Measurements from ENCODE around the gene FASN. TPM values are rescaled to one million over a fixed set of nuclear protein-coding genes. Genes with fewer than 3 reads are reported as not detected.

Gene FASN
- total RNA-seq, 1 experiment from 2014 or later: 151 TPM

DNA sequence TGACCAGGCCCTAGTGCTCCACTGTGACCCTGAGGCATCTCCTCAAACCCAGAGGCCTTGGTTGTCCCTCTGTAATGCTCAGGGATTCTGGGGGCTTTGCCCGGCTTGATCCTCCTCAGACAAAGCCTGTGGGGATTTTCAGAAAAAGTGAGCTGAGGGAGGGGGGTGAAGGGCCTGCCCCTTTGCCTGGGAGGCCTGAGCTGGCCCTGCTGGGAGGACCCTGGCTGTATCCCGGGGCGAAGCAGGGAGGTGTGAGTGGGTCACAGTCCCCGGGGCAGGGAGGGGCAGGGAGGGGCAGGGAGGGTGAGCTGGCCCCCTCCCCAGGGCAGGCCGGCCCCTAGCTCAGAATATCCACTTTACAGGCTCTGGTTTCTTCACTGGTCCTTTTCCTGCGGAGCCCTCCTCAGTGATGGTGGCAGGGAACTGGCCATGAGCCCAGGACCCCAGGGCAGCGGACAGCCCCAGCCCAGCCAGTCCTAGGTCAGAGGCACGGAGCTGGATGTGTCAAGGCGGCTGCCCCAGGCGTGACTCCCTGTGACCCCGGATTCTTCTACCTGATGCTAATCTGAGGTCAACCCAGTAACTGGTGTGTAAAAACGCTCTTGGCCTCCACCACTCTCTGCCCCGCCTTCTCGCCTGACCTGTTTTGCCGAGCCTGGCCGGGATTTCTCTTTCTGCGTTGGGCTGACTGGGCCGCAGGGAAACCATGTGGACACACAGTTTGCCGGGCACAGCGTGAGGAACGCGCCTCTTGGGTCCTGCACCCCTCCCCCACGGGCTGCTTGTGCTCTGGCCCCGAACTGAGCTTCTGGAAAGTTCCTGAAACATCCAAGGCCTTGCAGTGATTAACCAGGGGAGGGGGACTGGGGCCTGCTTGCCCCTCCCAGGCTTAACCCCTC lies 5.8 kb upstream of the FASN start:
- no peak for DNase-seq (ENCODE audit: low read depth)

DNA sequence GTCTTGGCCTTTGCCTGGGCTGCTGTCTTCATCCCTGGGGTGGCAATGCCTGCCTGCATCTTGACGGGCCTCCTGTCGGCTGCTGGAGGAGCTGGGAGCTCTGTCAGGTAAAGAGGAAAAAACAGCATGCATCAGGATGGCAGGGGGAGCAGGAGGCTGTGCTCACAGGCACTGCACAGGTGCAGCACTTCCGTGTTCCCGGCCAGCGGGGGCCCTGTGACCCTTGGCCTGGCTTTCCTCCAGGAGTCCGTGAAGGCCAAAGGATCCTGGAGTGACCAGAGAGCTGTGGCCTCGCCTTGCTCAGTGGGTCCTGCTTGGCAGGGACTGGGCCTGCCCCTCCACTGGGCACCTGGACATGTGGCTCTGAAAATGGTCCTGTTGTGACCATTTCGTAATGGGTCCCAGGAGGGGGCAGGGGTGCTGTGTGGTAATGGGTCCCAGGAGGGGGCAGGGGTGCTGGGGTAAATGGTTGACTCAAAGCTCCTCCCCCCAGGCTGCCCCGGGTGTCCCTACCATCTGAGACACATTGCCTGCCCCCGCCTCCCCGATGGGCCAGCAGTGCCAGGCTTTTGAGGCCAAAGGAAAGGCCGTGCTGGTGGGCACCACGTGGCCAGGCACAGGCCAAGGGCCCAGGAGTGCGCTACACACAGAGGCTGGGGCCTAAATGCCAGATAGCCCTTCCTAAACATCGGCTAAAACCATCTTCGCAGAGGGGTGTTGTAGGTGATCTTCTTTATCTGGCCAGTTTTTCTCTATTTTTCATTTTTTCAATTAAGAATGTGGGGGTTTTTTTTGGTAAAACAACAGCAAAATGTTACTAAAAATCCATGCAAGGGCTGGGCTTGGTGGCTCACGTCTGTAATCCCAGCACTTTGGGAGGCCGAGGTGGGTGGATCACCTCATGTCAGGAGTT lies 4.0 kb upstream of the FASN start:
- no peak for DNase-seq (ENCODE audit: low read depth)

DNA sequence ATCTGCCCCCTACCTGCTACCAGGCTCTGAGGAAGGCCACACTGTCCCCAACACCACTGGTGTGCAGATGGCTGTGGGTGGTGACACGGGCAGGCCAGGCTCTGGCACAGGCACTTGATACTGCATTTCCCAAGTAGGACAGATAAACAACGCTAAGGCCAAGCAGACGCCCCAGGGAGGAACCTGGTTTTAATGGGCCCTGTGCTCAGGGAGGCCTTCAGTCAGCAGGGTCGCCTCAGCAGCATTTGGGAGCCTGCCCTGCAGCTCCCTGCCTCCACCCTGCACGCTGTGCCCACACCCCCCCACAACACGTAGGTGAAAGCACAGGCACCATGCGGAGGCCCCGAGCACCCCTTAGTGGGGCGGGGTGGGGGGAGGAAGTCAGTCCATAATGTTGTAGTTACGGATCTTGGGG lies 3.3 kb upstream of the FASN start:
- no peak for DNase-seq (ENCODE audit: low read depth)

DNA sequence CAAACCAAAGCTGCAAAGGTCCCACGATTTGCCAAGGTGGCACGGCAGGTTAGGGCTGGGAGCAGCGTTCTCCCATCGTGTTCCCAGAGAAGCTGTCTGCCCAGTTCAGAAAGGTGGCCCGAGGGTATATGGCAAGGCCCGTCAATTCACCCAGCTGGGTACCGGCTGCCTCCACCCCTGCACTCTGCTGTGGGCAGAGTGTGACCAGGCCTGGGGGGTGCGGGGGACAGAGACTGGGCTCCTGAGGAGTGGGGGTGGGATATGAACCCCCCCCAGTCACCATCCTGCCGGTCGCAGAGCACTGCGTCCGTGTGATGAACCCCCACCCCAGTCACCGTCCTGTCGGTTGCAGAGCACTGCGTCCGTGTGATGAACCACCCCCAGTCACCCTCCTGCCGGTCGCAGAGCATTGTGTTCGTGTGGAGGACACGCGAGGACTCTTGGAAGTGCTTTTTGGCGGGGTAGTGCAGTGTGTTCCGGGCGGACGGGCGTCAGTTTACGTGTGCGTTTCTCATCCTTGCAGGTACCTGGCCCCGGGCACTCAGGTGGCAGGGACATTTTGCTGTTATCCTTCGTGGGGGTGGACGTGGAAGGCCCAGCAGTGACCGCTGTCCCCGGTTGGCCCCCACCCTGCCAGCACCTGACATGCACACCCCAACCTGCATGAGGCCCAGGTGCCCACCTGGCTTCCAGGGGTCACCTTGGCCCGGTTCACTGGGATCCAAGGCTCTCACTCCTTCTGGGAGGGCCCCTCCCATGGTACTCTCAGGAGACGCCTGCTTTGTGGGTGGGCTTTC lies 2.7 kb upstream of the FASN start:
- no peak for DNase-seq (ENCODE audit: low read depth)

DNA sequence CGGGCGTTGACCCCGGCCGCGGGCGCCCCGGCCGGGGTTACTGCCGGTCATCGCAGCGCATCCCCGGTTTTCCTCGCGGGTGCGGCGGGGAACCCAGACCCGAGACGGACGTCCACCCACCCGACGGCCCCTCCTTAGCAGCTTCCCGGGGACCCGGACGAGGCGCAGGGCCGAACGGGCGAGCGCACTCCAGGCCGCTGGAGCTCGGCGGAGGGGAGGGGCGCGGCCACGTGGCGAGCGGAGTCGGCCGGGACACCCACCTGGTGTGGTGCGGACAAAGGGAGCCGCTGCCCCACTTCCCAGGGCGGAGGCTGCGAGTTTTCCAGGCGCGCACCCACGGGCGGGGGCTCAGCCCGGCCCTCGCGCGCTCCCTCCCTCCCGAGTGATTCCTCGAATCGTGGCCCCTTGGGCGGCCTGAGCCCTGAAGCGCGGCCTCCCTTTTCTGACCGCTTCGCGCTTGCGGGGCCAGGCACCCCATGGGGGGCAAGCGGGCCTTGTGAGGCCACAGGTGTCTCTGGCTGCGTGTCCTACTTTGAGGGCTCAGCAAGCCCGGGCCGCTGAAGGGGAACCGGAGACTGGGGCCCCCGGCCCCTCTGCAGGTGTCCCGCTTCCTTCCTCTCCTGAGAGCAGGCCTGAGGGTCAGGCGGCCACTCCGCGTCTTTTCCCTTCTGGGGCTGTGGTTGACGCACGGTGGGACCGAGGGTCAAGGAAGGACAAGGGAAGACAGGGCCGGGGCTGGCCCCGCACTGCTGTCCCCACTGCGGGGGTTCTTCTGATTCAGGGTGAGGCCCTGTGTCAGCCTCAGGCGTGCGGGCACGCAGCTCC lies 1.1 kb upstream of the FASN start:
- no peak for DNase-seq (ENCODE audit: low read depth)

DNA sequence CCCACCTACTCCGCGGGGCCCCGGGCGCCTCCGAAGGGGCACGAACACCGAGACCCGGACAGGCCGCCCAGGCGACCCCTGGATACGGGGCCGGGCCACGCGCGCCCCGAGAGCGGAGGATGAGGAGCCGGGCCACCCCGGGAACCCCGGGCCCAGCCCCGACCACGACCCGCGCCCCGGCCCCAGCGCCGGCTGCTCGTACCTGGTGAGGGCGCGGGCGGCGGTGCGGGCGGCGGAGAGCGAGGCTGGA lies 192 bp downstream of the FASN start:
- DNase-seq (ENCODE audit: low read depth): no peak

DNA sequence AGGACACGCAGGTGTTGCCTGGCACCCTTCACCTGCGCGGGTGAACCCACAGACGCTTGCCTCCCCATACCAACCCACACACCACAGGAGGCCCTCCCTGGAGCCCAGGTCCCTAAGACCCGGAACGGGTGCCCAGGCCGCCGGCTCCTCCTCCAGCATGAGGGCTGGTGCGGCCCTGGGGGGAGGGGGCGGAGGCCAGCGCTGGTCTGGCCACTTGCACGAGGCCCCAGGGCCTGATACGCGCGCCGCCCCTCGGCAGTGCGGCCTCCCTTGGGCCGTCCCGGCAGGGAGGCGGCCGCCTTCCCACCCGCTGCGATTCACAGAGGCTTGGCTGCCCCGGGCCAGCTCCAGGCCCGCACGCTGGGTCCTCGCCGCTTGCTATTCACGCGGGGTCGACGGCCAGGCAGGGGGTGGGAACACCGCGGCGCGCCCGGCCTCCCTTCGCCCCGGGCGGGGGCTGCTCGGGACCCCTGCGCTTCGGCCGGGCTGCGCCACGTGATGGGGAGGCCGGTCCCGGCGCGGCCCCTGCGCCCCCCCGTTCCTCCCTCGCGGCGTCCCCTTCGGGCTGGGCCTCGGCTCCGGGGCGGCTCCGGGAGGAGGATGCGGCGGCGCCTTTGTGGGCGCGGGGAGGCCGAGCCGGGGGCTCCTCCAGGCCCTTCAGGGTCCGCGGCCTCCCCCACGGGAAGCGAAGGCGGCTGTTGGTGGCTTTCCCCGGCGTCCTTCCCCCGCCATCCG lies 685 bp downstream of the FASN start:
- no peak for DNase-seq (ENCODE audit: low read depth)

DNA sequence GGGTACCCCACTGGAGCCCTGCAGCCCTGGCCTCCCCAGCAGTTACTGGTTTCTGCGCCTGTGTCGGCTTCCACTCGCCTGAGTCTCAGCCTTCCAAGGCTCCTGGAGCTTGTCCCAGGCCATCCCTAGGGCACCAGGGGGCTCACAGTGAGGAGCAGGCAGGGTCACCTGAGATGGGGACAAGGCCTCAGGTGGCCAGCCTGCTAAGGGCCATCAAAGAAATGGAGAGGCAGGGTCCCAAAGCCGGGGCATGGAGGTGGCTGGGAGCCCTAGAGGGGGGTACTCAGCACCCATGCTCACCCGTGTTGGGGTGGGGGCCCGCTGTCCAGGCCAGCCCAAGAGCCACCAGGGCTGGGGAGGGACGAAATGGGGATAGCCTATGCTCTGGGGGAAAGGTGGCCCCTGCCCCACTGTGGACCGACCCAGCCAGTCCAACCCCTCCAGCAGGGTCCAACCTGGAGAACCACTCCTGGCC lies 1.3 kb downstream of the FASN start:
- no peak for DNase-seq (ENCODE audit: low read depth)

DNA sequence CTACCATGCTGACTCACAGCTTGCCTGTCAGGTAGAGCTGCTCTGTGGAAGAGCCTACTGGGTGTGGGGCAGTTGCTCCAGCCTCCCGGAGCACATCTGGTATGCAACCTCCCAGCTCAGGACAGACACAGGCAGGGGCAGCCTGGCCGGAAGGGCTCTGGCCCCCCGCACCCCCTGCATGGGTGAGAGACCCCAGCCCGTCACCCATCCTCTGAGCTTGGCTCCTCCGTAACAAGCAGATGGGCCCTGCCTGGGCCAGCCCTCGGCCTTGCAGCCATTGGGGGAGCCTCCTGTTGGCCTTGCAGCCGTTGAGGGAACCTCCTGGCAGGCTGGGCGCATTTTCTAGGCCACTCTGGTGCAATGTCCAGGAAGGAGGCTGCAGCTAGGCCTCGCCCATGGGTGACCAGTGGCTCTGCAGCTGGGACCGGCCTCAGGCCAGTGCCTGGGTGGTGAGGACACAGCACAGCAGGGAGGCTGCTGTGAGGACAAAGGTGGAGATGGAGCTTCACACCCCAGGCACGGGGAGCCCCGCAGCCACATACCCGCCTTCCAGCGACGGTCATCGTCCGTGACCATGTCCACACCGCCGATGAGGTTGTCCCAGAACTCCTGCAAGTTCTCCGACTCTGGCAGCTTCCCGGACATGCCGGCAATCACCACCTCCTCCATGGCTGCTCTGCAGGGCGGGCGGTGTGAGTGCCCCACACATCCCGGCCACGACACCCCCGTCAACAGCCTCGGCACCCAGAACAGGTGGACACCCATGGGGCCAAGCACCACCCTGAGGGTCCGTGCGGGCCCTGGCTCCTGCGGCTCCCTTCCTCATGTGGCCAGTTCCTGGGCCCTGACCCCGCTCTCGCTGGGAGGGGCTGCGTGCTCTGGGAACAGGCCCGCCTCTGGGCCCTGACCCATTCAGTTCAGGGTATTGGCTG lies 2.0 kb downstream of the FASN start:
- DNase-seq (ENCODE audit: low read depth): no peak

DNA sequence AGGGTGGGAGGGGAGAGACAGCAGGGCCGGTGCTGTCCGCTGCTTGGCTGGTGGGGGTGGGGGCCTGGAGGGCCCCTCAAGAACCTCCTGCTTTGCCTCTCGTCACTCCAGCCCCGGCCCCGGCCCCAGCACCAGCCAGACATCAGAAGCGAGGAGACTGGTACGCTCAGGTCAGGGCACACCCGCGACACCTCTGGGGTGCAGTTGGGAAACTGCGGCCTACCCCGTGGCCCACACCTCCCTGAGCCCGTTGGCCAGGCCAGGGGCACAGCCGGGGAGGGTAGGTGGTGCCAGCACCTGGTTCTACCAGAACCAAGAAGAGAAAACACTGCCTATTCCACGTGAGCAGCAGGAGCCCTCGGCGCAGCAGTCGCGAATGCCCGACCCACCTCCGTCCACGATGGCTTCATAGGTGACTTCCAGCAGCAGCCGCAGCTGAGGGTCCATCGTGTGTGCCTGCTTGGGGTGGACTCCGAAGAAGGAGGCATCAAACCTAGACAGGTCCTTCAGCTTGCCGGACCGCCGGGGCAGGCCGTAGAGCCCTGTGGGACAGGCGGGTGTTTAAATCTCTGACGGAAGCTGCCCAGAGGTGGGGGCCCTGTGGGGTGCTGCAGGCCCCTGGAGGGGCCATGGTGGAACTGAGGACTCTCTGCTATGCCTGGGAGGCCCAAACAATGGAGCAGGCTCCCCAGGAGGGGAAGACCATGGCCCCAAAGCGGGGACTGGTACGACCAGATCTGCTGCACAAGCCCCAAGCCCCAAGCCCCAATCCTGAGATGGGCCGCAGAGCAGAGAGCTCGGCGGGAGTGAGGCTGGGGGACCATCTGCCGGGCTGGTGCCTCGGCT lies 2.9 kb downstream of the FASN start:
- DNase-seq (ENCODE audit: low read depth): no peak

DNA sequence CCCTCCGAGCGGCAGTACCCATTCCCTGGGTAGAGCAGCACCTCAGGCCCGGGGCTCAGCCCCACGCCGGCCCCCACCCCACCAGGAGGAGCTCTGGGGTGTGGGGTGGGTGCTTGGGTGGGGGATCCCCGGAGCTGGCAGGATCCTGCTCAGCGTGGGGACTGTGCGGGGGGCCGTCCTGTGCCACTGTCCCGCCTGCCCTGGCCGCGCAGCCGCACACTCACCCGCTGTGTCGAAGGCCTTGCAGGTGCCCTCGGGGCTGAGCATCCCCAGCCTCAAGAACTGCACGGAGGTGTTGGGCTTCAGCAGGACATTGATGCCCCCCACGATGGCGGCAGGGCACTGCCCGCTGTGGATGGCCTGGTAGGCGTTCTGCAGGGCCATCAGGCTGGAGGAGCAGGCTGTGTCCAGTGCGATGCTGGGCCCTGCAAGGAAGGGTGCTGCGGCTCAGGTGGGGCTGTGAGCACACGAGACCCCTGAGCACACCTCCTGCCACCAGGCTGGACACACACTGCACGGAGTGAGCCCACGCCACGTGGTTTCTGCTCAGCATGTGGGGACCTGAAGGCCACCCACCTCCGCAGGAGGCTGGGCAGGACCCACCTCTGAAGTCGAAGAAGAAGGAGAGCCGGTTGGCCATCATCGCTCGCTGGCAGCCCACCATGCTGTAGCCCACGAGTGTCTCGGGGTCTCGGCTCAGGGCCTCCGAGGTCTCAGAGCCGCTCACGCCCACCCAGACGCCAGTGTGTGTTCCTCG lies 4.9 kb downstream of the FASN start:
- DNase-seq (ENCODE audit: low read depth): no peak

DNA sequence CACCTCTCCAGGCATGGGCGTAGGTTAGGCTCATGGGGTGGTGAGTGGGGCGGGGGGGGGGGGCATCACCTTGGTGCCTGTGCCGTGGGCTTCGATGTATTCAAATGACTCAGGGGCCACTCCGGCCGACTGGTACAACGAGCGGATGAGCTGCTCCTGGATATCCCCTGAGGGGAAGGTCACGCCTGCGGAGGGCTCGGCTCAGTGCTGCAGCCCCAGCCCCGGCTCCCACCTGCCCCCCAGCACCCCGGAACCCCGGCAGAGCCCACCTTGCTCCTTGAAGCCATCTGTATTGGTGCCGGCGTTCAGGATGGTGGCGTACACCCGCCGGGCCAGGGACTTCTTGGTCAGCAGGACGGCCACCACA lies 5.4 kb downstream of the FASN start:
- DNase-seq (ENCODE audit: low read depth): no peak

DNA sequence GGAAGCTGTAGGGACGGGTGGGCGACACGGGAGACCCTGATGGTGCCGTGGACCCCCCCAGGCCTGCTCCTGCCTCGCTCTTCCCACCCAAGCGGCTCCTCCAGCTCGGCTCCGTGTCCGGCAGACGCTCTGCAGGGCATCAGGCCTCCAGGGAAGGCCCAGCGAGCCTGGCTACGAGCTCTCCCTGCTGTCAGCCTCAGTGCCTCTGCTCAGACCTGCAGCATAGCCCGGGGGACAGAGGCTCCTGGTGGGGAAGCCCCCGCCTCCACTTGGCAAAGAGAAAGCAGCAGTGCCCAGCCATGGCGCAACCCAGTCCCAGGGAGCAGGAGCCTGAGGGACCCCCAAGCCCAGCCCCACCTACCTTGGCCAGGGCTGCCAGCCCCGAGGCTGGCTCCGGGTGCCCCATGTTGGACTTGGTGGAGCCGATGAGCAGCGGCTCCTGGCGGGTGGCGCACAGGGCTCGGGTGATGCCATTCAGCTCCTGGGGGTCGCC lies 5.9 kb downstream of the FASN start:
- no peak for DNase-seq (ENCODE audit: low read depth)

DNA sequence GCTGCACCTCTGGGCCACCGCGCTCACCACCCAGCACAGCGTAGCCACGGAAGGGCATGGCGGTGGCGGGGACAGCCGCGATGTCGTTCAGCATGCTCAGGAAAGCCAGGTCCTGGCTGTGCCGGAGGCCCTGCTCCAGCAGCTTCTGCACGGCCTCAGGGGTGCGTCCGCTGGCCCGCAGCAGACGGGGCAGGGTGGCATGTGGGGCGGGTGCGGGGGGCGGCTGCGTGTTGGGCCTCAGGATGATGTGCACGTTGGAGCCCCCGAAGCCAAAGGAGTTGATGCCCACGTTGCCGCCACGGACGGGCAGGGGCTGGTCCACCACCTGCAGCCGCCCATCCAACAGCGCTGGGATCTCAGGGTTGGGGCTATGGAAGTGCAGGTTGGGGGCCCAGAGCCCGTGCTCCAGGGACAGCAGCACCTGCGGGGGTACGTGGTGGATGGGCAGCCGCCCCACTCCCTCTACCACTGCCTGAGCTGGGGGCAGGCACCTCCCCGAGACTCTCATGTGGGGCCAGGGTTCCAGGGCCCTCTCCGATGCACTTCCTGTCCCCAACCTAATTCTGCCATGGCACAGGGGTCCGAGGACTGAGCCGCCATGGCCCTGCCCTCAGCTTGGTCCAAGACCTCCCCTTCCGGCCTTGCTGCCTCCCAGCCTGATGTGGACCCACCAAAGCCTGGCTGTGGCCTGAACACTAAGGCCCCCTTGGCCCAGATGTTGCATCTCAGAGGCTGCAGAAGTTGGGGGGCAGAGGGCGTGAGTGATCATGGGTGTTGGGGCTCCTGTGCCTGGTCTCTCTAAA lies 6.6 kb downstream of the FASN start:
- DNase-seq (ENCODE audit: low read depth): no peak

DNA sequence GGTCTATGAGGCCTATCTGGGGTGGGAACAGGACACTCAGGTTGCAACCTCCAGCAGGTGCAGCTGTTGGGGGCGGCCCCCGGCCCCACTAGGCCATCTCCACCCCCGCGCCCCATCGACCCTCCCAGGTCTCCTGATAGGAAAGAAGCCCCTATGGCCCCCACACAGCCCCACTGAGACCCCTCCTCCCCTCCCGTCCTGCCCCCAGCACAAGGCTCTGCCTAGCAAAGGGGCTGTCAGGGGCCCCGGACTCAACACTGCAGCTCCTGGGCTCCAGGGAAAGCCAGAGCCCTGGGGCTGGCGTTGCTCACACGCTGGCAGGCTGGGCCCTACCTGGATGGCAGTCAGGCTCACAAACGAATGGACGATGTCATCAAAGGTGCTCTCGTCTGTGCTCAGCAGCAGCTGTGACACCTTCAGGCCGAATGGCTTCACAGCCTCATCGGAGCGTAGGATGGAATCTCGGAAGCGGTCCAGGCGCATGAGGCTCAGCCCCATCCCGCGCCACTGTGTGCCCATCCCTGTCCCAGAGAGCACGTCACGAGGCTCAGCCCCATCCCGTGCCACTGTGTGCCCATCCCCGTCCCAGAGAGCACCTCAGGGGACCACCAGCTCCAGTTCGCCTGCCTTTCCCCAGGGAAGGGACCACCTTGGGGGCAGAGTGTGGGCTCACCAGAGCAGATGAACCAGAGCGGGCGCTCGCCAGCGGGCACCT lies 7.3 kb downstream of the FASN start:
- no peak for DNase-seq (ENCODE audit: low read depth)

Measured in HT1080 (cell line).